ENCODE data around the gene IYD.

Gene IYD

GRCh38 chr6:150395388-150396009 lies 26.7 kb downstream of the IYD start:
- DNase-seq (ENCODE audit: extremely low spot score), result peak; percentile 64
- ChIA-PET CTCF (interaction anchor here (0.7 to 5.5 kb wide), 45 partner anchors 9 to 928 kb away, joined by 3 to 65 read pairs (median 4); no protein-coding TSS in a partner anchor), POLR2A (no interaction called here)
- TF ChIP-seq, protein P1, sequence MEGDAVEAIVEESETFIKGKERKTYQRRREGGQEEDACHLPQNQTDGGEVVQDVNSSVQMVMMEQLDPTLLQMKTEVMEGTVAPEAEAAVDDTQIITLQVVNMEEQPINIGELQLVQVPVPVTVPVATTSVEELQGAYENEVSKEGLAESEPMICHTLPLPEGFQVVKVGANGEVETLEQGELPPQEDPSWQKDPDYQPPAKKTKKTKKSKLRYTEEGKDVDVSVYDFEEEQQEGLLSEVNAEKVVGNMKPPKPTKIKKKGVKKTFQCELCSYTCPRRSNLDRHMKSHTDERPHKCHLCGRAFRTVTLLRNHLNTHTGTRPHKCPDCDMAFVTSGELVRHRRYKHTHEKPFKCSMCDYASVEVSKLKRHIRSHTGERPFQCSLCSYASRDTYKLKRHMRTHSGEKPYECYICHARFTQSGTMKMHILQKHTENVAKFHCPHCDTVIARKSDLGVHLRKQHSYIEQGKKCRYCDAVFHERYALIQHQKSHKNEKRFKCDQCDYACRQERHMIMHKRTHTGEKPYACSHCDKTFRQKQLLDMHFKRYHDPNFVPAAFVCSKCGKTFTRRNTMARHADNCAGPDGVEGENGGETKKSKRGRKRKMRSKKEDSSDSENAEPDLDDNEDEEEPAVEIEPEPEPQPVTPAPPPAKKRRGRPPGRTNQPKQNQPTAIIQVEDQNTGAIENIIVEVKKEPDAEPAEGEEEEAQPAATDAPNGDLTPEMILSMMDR (IDR thresholded peaks at IDR 0.05; ENCODE audit: control extremely low read depth, extremely low read depth, low read depth, missing control alignments), result peak; percentile 67

GRCh38 chr6:150403458-150404246 lies 34.8 kb downstream of the IYD start:
- TF ChIP-seq, protein P1 (IDR thresholded peaks at IDR 0.05; ENCODE audit: control extremely low read depth, extremely low read depth, low read depth, missing control alignments), result no peak
- ChIA-PET CTCF (interaction anchor here (1.4 to 2.8 kb wide), 2 partner anchors 9 to 14 kb away, joined by 3 to 16 read pairs; no protein-coding TSS in a partner anchor), POLR2A (no interaction called here)
- DNase-seq (ENCODE audit: extremely low spot score), result no peak

DNA sequence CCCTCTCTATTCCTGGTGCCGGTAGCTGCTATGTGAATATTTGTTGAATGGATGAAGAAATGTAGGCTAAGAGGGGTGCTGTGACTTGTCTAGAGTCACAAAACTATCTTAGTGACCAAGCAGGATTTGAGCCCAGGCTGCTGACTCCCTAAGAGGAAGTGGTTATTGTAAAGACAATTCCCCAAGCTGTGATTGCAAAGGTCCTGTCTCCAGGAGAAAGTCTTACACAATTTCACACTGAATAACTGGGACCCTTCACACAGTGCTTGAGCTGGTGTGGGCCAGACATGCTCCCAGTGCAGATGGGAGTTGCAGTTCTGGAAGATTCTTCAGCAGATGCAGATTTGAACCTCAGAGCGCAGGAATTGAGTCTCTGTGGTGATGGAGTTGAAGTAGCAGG lies 38.1 kb downstream of the IYD start:
- CTCF ChIA-PET, result interaction anchor here (3.9 to 6.1 kb wide), 2 partner anchors 11 kb away, joined by 19 to 43 read pairs; no protein-coding TSS in a partner anchor
- DNase-seq (ENCODE audit: extremely low spot score), result no peak
- TF ChIP-seq, protein P1 (IDR thresholded peaks at IDR 0.05; ENCODE audit: control extremely low read depth, extremely low read depth, low read depth, missing control alignments), result no peak

GRCh38 chr6:150408842-150409241 lies 40.0 kb downstream of the IYD start:
- CTCF ChIA-PET, result interaction anchor here (1.6 to 6.1 kb wide), 3 partner anchors 9 to 14 kb away, joined by 4 to 43 read pairs (median 19); no protein-coding TSS in a partner anchor
- TF ChIP-seq, protein P1 (IDR thresholded peaks at IDR 0.05; ENCODE audit: control extremely low read depth, extremely low read depth, low read depth, missing control alignments), result no peak
- no peak for DNase-seq (ENCODE audit: extremely low spot score)
- POLR2A ChIA-PET, result no interaction called here

More for the DNA sequence above, 38.1 kb downstream of the IYD start:
- POLR2A ChIA-PET, result no interaction called here

DNA sequence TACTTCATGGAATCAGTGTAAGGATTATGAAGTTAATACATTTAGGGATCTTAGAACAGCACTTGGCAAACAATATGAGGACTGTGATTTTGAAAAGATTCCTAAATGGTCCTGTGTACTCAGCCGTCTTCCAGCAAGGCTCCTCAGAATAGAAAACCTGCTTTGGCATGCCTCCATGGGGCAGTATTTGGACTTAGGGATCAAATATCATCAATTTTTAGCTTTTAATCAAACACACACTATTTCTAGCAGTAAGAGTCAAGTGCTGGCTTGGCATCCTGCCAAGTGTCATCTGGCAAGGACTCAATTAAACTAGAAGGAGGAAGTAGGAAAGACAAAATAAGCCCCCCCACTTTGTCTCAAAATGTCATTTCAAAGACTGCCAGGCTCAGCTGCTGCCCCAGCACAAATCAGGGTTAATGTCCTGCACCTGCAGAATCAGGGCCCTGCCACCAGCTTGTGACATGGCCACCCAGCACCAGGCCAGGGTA lies 40.8 kb downstream of the IYD start:
- no peak for DNase-seq (ENCODE audit: extremely low spot score)
- POLR2A ChIA-PET, result no interaction called here
- CTCF ChIA-PET, result interaction anchor here (0.8 to 6.1 kb wide), 4 partner anchors 8 to 406 kb away, joined by 3 to 43 read pairs (median 11); no protein-coding TSS in a partner anchor
- TF ChIP-seq, protein P1 (IDR thresholded peaks at IDR 0.05; ENCODE audit: control extremely low read depth, extremely low read depth, low read depth, missing control alignments), result no peak

DNA sequence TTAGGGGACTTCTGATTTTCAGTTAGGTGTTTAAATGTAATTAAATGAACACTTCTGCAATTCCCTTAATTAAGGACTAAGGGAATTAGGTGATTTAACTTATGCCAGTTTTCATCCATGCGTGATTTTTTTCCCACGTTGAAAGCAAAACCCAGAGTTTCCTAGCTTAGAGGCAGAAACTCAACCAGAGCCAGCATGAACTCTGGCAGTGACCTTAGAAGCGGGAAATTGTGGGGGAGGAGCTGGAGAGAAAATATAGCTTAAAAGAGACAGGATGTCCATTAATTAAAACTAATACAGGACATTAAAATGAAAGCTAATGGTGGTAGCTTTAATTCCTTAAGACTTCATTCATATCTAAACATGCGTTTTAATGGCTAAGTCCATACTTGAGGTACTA lies 41.6 kb downstream of the IYD start:
- DNase-seq (ENCODE audit: extremely low spot score), result no peak
- ChIA-PET CTCF (interaction anchor here (0.8 to 6.1 kb wide), 4 partner anchors 7 to 405 kb away, joined by 3 to 43 read pairs (median 11); no protein-coding TSS in a partner anchor), POLR2A (no interaction called here)
- TF ChIP-seq, protein P1 (IDR thresholded peaks at IDR 0.05; ENCODE audit: control extremely low read depth, extremely low read depth, low read depth, missing control alignments), result no peak

Measured in GM10248 (cell line).